HG03025 (cell line): ENCODE data around the gene VAMP2.
"Not testable (repeated sequence)": the region's sequence is repeated elsewhere in the genome, so short reads cannot be mapped to it uniquely, and the experiment has no call there.

ENCODE experiments used
- ATAC-seq: cut with Tn5 transposase; IDR thresholded peaks from one replicate; pipeline ENCODE4 v1.9.1; 2021; ENCODE audit warnings: mild to moderate bottlenecking, moderate library complexity; ENCODE audit not compliant: unreplicated experiment, low FRiP score

VAMP2 gene

DNA sequence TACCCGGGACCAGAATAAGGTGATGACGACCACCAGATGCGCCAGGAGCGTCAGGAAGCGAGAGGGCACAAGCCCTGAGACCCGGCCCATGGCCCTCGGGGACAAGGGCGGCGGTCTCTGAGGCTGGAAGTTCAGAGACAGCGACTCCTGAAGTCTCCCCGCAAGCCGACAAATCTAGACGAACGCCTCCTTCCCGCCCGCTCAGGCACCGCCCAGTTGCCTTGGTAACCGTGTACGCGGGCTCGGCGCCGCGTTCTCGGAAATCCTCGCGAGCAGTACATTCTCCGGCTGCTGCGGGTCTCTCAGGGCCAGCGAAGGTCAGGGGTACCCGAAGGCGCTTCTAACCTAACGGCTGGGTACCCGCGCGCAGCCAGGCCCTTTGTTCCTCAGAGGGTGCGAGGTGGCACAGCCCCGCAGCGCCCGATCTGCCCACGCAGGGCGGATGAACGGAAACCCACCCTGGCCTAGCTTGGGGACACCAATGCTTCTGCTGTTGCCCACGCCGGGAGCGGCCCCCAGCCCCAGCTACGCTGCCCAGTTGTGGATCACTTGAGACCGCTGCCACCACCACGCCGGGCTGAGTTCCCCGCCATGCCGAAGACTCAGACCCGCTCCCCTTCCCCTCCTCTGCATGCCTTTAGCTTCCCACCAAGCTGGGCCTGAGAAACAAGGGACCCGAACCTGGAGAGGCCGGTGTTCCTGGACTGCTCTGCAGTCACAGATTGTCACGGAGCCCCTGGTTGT, 13.6 kb upstream of the VAMP2 start, which contains the start of gene TMEM107:
TMEM107 (minus strand) TSS at position 184 of the 744 bp plus-strand sequence; CDS start at position 90, 94 bp downstream.
- no peak for ATAC-seq

DNA sequence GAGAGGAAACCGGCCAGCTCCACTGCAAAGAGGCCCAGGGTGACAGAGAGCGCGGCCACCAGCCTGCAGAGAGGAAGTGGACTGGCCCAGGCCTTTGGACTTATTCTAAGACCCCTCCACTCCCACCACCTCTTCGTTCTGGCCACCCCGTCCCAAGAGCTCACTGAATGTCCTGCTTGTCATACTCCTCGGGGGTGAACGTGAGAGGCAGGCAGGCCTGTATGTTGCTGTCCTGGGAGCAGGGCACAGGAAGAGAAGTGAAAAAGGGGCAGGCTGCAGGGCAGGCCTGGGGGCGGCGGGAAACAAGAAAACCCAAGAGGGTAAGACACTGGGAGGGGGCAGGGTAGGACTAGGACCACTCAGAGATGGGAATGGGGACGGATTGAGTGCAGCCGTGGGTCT, 13.0 kb upstream of the VAMP2 start:
- ATAC-seq, result no peak

DNA sequence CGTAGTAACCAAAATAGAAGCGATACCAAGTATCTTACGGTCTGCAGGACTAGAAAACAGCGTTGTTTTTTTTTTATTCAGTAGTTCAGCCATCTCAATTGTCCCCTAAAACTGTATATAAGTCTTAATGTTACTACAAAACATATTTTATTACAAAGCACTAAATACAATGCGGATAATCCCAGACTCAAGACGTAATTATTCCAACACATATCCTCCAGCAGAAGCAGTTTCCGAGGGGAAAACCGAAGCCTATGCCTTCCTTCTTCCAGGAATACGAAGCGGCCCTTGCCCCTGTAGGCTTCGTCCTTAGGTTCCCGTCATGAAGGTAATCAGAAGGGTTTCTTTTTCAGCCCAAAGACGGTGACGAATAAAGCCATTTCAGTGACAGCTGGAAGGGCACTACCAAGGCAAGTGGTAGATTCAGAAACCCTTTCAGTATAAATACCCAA, 11.1 kb upstream of the VAMP2 start:
- ATAC-seq, result no peak

DNA sequence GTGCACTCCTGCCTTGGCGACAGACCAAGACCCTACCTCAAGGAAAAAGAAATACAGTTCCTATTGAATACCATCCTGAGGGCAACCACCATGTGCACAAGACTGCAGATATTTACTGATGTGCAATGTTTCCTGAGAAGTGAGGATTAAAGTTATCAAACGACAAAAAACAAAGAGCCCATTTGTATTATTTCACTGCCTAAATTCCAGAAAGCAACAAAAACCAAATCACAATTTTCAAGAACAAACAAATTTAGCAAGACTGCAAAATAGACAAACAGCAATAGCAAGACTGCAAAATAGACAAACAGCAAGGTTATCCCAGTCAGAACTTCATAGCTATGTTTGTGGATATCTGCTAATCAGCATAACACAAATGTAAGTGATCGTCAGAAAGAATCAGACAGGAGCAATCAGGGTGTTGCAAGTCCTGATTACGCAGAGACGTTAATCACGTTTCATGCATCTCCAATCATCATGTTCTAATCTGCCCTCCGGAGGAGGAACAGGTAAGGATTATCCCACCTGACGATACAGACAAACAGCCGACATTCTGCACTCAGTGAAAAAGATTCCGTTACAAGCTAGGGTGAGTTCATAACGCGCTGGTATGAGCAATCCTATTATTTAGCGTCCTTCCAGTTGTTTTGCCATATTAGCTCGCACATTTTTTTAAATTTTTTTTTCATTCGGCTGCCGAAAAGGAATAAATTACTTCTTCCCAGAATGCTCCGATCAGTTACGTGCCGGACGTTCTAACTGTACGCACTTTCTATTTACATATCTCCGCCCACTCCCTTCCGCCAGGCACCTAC, 10.5 kb upstream of the VAMP2 start:
- ATAC-seq, result peak; percentile 61

DNA sequence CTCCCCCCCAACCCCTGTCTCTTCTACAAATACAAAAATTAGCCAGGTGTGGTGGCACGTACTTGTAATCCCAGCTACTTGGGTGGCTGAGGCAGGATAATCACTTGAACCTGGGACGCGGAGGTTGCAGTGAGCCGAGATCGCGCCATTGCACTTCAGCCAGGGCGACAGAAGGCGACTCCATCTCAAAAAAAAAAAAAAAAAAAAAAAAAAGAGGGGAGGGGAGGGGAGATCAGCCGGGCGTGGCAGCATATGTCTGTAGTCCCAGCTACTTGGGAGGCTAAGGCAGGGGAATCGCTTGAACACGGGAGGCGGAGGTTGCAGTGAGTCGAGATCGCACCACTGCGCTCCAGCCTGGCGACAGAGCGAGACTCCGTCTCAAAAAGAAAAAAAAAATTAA, 7.4 kb upstream of the VAMP2 start:
- ATAC-seq, result not testable (repeated sequence)

DNA sequence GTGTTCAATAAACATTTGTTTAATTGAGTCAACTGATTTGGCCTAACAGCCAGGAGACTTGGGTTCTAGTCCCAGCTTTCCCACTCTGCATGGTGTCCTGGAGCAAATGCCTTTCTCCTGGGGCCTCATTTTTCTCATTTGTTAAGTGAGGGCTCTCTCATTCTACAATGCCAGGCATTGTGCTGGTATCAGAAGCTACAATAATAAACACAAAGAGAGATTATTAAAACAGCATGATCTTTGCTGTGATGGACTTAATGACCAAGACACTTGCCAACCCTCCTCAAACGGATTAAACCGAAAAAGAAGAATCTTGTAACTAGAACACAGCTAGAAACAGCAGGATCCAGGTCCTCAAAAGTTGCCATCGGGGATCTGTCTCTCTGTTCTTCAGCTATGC, 4.8 kb upstream of the VAMP2 start:
- ATAC-seq, result no peak

DNA sequence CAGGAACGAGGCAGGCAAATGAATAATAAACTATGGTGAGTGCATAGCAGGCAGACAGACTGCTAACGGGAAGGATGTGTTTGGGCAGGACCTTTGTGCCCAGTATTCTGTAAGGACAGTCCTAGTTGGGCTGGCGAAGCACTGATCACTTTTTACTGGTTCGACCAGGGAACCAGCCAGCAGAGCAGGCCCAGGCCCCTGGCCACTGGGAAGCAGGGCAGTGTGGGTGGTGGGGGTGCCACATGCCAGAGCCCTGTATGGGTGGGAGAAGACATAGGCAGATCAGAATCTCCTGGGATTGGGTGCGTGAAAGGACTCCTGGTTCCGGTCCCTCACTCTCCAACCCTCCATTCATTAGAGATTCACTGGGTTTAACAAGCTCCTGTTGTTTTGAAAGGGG, 4.0 kb upstream of the VAMP2 start:
- no peak for ATAC-seq

DNA sequence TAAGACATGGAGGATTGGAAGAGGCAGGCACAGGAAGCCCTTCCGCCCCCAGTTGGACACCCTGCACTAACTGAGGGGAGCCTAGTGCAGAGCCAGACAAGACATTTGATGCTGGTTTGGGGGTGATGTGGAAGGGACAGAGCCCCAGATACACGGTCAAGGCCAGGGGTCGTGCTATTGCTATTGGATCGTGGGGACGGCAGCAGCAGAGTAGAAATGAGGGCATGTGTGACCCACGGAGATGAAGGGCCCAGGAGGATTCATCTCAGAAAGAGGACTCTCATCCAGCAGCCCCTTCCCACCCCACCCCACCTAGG, 2.0 kb upstream of the VAMP2 start:
- ATAC-seq, result no peak

DNA sequence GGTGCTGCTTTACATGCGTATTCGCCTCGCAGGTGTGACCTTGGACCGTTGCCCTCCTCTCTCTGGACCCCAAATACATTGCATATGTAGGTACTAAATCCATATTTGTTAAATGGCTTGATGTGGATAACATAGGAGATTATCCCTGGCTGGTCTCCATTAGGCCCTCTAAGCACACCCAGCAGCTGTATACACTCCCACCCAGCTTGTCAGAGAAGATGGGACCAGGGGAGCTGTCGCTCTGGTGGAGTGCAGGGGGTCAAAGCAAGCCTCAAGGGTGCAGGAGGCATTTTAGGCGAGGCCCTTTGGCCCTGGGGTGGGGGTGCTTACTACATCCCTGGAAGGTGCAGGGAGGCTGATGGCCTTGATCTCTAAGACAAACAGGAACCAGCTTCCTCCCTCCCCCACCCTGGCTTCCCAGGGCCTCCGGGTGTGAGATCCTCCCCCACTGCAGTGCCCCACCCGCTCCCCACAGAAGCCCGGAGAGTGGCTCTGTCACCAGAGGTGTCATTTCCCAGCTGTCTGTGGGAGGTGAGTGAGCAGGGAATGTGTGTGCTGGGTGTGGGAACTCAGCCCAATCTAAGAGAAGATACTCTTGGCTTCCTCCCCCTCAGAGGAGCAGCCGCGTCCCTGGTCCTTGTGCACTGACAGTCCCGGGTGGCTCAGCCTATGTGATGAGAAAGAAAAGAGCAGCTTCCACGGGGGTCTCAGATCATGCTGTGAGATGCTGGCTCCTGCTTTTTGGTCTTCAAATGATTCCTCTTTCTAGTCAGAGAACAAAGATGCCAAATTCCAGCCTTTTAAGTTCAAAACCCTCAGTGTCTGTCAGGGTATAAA, 1.4 kb upstream of the VAMP2 start:
- ATAC-seq, result no peak

DNA sequence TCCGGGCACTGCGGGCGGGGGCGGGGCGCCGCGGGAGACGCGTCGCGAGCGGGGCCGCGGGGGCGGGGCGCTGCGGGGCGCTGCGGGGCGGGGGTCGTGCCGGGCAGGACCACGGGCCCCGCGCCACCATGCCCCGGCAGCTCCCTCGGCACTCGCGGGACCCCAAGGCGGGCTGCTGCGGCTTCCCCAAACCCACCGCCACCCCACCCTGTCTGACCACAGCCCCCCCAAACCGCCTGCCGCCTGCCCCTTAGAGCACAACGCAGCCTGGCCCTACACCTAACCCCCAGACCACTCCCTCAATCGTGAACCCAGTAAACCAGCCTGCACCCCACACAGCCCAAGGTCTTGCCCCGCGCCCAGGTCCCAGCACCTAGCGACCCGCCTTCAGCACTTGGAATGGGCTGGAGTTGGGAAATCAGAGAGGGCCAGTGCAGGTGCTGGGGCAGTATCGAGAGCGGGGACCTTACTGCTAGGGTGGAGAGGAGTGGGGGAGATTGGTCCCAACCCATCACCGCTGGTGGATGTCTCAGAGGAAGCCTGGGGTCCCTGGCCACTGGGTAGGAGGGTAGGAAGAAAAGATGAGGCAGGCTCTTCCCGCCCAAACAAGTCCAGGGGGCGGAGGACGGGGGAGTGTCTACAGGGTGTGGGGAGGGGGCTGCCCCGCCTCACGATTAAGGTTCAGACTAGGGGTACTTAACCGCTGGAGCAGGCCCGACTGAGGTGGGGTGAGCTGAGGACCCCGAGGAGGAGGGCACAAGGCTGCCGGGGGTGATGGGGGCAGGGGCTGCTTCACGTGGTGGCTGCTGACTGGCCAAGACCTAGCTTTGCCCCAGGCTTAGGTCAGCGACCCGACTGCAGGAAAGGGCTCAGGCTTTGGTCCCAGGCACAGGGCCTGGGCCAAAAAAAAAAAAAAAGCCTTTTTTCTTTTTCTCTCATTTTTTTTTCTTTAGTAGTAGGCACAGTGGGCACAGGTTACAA, 539 bp upstream of the VAMP2 start:
- ATAC-seq, result no peak

DNA sequence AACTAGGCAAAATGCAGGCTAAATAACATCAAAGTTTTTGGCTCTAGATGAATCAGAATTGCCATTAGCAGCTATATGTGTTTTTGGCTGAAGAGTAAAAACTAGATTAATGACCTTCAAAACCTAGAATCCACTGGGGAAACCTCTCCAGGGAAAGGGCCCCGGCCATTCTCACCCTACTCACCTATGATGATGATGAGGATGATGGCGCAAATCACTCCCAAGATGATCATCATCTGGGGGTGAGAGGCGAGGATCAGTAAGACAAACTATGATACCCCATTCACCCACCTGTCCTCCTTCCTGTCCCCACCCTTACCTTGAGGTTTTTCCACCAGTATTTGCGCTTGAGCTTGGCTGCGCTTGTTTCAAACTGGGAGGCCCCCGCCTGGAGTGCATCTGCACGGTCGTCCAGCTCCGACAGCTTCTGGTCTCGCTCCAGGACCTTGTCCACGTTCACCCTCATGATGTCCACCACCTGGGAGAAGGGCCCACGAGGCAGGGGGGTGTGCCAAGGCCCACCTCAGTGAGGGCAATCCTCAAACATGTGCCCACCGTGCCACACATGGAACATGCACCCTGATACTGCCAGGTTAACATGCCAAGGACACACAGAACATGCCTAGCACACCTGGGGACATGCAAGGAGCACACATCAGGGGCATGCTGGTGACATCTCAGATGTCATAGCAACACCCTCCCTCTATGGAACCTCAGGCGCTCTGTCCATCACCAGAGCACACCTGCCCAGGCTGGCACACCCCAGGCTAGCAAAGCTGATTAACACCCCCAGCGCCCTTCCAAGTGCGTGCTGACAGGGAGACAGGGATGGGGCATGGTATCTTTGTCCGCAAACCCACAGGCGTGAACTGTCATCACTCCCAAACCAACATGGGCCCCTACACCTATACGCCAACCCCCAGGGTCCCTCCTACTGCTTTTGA, 1.2 kb downstream of the VAMP2 start:
- no peak for ATAC-seq

DNA sequence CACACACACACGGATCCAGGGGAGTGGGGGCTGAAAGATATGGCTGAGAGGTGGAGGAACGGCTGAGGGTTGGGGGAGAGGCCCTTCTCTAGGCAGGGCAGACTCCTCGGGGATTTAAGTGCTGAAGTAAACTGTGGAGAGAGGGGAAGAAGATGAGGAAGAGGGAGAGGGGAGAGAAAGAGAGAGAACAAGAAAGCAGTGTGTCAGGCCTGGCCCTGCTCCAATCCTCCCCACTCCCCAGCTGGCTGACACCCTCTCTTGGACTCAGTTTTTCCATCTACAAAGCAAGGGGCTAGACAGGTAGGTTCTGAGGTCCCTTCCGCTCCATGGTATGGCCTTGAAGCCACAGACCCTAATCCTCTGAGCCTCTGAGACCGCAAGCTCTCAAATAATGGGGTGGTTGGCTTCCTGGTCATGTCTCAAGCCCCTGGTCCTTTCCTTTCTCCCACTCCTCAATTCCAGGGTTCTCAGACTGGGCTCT, 2.0 kb downstream of the VAMP2 start:
- ATAC-seq, result no peak

DNA sequence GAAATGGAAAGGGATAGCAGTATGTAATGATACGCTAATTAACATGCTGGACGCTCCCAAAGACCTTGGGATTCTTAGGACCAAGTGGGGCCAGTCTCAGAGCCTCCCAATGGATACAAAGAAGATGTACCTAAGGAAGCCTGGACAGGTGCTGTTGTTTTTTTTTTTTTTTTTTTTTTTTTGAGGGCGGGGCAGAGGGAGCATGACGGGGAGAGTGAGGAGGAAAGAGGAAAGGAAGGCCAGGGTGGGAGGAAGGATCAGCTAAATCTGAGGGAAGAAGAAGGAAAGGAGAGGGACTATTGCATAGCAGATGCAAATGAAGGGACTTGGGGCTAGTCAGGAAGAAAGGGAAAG, 2.5 kb downstream of the VAMP2 start:
- no peak for ATAC-seq

DNA sequence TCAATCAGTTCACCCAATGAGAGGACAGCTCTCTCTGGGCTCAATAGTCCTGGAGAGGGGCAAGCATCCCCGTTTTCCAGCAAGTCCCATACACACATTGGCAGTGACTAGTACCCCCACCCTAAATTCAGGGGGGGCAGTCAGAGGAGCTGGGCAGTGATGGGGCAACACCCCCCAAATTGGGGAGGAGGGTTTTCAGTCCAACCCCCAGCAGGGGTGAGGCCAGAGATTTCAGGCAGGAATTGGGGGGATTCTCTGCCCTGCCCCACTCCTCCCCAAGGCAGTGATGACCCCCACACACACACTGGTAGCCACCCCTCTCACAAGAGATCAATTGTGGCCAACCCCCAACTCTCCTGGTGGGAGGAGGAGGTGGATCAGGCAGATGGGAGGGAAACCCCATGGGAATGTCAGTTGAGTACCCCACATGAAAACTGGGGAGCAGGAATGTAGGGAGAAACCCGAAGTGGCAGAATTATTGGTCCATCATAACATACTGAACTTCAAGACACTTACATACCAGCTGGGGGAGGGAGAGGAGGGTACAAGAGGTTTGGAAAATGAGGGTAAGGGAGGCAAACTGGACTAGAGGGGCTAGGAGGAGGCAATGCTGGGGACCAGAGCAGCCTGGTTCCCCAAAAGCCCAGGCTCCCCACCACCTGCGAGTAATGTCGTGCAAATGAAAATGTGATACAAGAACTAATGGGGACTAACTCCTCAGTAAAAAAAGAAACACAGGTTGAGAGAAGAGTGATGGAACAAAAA, 3.1 kb downstream of the VAMP2 start:
- no peak for ATAC-seq

DNA sequence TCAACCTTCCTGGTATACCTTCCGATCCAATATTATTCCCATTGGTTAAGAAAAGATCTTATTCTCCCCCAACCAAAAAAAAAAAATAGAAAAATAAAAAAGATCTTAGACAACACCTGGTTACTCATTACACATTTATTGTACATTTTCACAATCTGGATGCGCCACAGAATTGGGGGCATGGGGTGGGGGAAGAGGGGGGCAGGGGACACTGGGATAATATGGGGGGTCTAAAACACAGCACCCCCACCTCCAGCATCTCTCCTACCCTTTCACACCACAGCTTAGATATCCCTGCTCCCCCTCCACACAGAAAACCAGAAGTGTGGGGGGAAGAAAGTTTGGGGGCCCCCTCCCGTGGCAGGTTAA, 3.7 kb downstream of the VAMP2 start:
- ATAC-seq, result no peak

DNA sequence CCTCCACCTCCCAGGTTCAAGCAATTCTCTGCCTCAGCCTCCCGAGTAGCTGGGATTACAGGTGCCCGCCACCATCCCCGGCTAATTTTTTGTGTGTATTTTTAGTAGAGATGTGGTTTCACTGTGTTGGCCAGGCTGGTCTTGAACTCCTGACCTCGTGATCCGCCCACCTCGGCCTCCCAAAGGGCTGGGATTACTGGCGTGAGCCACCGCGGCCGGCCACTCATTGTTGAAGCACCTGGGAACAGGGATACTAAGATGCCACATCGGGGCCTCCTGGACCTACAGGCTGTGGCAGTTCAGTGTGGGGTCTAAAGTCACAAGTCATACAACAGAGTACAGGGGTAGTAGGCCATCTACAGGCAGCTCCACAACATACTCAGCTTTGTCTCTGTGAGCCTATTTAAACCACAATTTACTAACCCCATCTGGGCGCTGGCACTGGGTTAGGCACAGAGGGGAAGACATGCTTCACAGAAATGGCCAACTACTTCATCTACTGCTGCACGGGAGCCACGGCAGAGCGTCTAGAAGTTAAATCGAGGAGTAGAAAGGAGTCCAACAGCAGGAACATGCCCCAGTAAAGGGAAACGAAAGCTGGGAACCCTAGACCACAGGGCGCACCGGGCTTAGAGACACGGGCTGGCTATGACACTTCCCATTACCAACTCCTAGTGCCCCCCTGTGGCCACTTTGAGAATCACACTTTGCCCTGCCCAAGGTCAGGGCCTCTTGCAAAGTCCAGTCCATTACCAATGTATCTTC, 4.3 kb downstream of the VAMP2 start:
- no peak for ATAC-seq

DNA sequence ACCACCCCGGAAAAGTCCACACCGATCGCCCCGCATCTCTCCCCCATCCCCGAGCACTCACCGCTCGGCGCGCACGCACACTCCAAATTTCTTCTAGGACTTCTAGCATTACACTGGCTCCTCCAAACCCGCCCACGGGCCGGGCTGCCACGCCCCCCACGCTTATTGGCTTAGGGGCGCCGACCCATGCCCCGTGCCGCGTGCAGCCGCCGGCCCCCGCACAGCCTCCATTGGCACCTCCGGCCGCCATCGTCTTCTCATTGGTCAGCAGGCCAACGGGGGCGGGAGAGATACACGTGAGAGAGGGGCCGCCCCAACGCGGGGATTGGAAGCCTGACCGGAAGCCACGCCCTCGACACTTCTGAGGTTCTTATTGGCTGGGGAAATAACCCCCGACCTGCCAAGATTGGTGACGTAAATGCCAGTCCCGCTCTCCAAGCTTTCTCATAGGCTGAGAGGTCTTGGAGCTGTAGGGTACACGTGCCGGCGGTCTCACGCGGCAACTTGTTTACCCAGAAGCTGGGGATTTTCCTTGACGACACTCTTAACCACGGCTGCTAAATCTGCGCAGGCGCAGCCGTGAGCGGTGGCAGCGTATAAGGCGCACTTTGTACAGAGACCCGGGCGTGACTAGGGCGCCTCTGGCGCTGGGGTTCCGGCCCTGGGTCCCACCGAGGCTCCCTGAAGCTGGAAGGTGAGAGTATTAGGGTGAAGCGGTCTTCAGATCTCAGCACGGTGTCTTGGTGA, 6.3 kb downstream of the VAMP2 start:
- peak; percentile 81 for ATAC-seq
